HG03460 (cell line): ENCODE data around the gene CA6.
"Not testable (repeated sequence)": the region's sequence is repeated elsewhere in the genome, so short reads cannot be mapped to it uniquely, and the experiment has no call there.

ENCODE experiments used
- ATAC-seq: cut with Tn5 transposase; IDR thresholded peaks from one replicate; pipeline ENCODE4 v1.9.1; 2021; ENCODE audit not compliant: unreplicated experiment

Gene CA6

GRCh38 chr1:8926707-8927694 lies 18.7 kb upstream of the CA6 start:
- ATAC-seq = no peak

- ATAC-seq = no peak
Observed at GRCh38 chr1:8930116-8930515, 15.6 kb upstream of the CA6 start.

- not testable (repeated sequence) for ATAC-seq
Observed at GRCh38 chr1:8937051-8937450, 8.6 kb upstream of the CA6 start.

- no peak for ATAC-seq
Observed at GRCh38 chr1:8937701-8938100, 8.0 kb upstream of the CA6 start.

- ATAC-seq = no peak
Observed at GRCh38 chr1:8938232-8938999, 7.3 kb upstream of the CA6 start.

- no peak for ATAC-seq
Observed at GRCh38 chr1:8939000-8939265, 6.7 kb upstream of the CA6 start.

GRCh38 chr1:8939362-8939995 lies 6.2 kb upstream of the CA6 start:
- ATAC-seq = no peak

- no peak for ATAC-seq
Observed at GRCh38 chr1:8941906-8942305, 3.8 kb upstream of the CA6 start.

- no peak for ATAC-seq
Observed at GRCh38 chr1:8943498-8944405, 1.9 kb upstream of the CA6 start.

GRCh38 chr1:8947127-8947691 lies 1.5 kb downstream of the CA6 start:
- ATAC-seq = no peak

- no peak for ATAC-seq
Observed at GRCh38 chr1:8950309-8950708, 4.6 kb downstream of the CA6 start.

- ATAC-seq = no peak
Observed at GRCh38 chr1:8951231-8951630, 5.6 kb downstream of the CA6 start.

GRCh38 chr1:8955406-8955805 lies 9.7 kb downstream of the CA6 start:
- ATAC-seq = no peak

- no peak for ATAC-seq
Observed at GRCh38 chr1:8956461-8957349, 11.0 kb downstream of the CA6 start.

- ATAC-seq = no peak
Observed at GRCh38 chr1:8962812-8963530, 17.3 kb downstream of the CA6 start.

GRCh38 chr1:8963963-8964362 lies 18.3 kb downstream of the CA6 start:
- ATAC-seq = no peak

- ATAC-seq = no peak
Observed at GRCh38 chr1:8965121-8965820, 19.6 kb downstream of the CA6 start.

GRCh38 chr1:8966606-8967005 lies 20.9 kb downstream of the CA6 start:
- no peak for ATAC-seq
